Measurements from ENCODE around the gene MLXIPL. TPM values are rescaled to one million over a fixed set of nuclear protein-coding genes. Genes with fewer than 3 reads are reported as not detected.
"Not testable (repeated sequence)": the region's sequence is repeated elsewhere in the genome, so short reads cannot be mapped to it uniquely, and the experiment has no call there.

Gene MLXIPL
- total and polyA plus RNA-seq, 2 donors (not counting 3 experiments of a cell fraction or from before 2014, with no cell fraction given): not detected

DNA sequence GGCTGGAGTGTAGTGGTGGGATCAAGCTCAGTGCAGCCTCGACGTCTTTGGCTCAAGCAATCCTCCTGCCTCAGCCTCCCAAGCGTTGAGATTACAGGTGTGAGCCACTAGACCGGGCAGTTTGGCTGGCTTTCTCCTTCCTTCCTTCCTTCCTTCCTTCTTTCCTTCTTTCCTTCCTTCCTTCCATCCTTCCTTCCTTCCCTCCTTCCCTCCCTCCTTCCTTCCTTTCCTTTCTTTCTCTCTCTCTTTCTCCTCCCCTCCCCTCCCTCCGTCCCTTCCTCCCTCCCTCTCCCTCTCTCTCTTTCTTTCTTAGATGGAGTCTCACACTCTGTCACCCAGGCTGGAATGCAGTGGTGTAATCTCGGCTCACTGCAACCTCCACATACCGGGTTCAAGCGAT, 35.7 kb upstream of the MLXIPL start:
- POLR2A ChIA-PET: no interaction called here
- Histone ChIP-seq H3K79me2 (ENCODE audit: control insufficient read depth, insufficient read depth, low read length) (no peaks in the 10 kb centered on the region), H3K4me3 (replicated peaks in 1 of 3; ENCODE audit: insufficient read depth in 1 of 3, low read depth in 1 of 3, low read length in 3 of 3) (no peak overlapping the region), H3K36me3 (ENCODE audit: control insufficient read depth in 2 of 2, extremely low read depth in 1 of 2, insufficient read depth in 2 of 2, low read length in 2 of 2) (no peaks in the 10 kb centered on the region), H3K27me3 (ENCODE audit: control insufficient read depth in 2 of 2, insufficient read depth in 2 of 2, low read length in 2 of 2) (peaks cover 0 to 2% of the 10 kb centered on the region in 2 experiments), H2AFZ (ENCODE audit: low read depth, low read length) (no peak overlapping the region), H3K9me1 (replicated peaks; ENCODE audit: control insufficient read depth, extremely low read depth, insufficient read depth, low read length) (no peaks in the 10 kb centered on the region), H3K9ac (replicated peaks; ENCODE audit: extremely low read depth, insufficient read depth, low read length) (no peak overlapping the region), H3K4me2 (ENCODE audit: insufficient read depth, low read length) (no peak overlapping the region), H3K4me1 (ENCODE audit: control insufficient read depth, extremely low read depth, insufficient read depth, low read length) (no peaks in the 10 kb centered on the region), H3K27ac (ENCODE audit: insufficient read depth, low read depth, low read length) (no peak overlapping the region), H4K20me1 (replicated peaks; ENCODE audit: control insufficient read depth, extremely low read depth, insufficient read depth, low read length) (no peaks in the 10 kb centered on the region), H3K9me3 (replicated peaks; ENCODE audit: control insufficient read depth, insufficient read depth, low read length) (no peaks in the 10 kb centered on the region)
- dilution Hi-C loops (cut with MboI; ENCODE audit: extremely low pct_ligation_motif_present, low sequenced_read_pairs) (no loop called here), intact Hi-C loops (cut with micrococcal nuclease) (no loop called here)
- BruUV-seq (replicated peaks): no TSS peak
- TF ChIP-seq JUN (IDR thresholded peaks at IDR 0.05; ENCODE audit: borderline replicate concordance, insufficient read depth, insufficient read length, low read depth) (no peak), POLR2AphosphoS5 (IDR thresholded peaks at IDR 0.05; ENCODE audit: insufficient read depth, low read depth, low read length) (no peak), GATA2 (IDR thresholded peaks at IDR 0.05; ENCODE audit: insufficient read depth, insufficient read length, low read depth, low read length) (no peak), POLR2A (IDR thresholded peaks at IDR 0.05; ENCODE audit: low read depth, low read length) (no peak), EZH2 (IDR thresholded peaks at IDR 0.05; ENCODE audit: borderline replicate concordance, low read depth, low read length, severe bottlenecking) (no peak), FOS (IDR thresholded peaks at IDR 0.05; ENCODE audit: borderline replicate concordance, insufficient read depth, low read length) (no peak), MYC (IDR thresholded peaks at IDR 0.05; ENCODE audit: low read depth, low read length) (no peak)
- TF ChIP-seq, protein P1, sequence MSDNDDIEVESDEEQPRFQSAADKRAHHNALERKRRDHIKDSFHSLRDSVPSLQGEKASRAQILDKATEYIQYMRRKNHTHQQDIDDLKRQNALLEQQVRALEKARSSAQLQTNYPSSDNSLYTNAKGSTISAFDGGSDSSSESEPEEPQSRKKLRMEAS (IDR thresholded peaks at IDR 0.05; ENCODE audit: insufficient read depth, insufficient read length): no peak
- TF ChIP-seq, protein P2, sequence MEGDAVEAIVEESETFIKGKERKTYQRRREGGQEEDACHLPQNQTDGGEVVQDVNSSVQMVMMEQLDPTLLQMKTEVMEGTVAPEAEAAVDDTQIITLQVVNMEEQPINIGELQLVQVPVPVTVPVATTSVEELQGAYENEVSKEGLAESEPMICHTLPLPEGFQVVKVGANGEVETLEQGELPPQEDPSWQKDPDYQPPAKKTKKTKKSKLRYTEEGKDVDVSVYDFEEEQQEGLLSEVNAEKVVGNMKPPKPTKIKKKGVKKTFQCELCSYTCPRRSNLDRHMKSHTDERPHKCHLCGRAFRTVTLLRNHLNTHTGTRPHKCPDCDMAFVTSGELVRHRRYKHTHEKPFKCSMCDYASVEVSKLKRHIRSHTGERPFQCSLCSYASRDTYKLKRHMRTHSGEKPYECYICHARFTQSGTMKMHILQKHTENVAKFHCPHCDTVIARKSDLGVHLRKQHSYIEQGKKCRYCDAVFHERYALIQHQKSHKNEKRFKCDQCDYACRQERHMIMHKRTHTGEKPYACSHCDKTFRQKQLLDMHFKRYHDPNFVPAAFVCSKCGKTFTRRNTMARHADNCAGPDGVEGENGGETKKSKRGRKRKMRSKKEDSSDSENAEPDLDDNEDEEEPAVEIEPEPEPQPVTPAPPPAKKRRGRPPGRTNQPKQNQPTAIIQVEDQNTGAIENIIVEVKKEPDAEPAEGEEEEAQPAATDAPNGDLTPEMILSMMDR (IDR thresholded peaks at IDR 0.05; ENCODE audit: extremely low read depth in 1 of 2, insufficient read depth in 1 of 2, low read depth in 1 of 2, low read length in 2 of 2): no peak
- DNase-seq (ENCODE audit: low read depth, low spot score) (no peak), FAIRE-seq (no peak)
- CTCF ChIA-PET: interaction anchor here (1.0 kb wide), 1 partner anchor 53 kb away, joined by 5 read pairs; no protein-coding TSS in a partner anchor

- FAIRE-seq; H3K79me2 ChIP-seq (ENCODE audit: control insufficient read depth, insufficient read depth, low read length); BruUV-seq (replicated peaks); dilution Hi-C loops (cut with MboI; ENCODE audit: extremely low pct_ligation_motif_present, low sequenced_read_pairs); DNase-seq (ENCODE audit: low read depth, low spot score); POLR2A ChIA-PET; H3K4me1 ChIP-seq (ENCODE audit: control insufficient read depth, extremely low read depth, insufficient read depth, low read length); intact Hi-C loops (cut with micrococcal nuclease); H2AFZ ChIP-seq (ENCODE audit: low read depth, low read length); H3K9ac ChIP-seq (replicated peaks; ENCODE audit: extremely low read depth, insufficient read depth, low read length); H3K9me3 ChIP-seq (replicated peaks; ENCODE audit: control insufficient read depth, insufficient read depth, low read length); H3K36me3 ChIP-seq (ENCODE audit: control insufficient read depth in 2 of 2, extremely low read depth in 1 of 2, insufficient read depth in 2 of 2, low read length in 2 of 2); H3K9me1 ChIP-seq (replicated peaks; ENCODE audit: control insufficient read depth, extremely low read depth, insufficient read depth, low read length); H3K4me3 ChIP-seq (replicated peaks in 1 of 3; ENCODE audit: insufficient read depth in 1 of 3, low read depth in 1 of 3, low read length in 3 of 3); CTCF ChIA-PET; H4K20me1 ChIP-seq (replicated peaks; ENCODE audit: control insufficient read depth, extremely low read depth, insufficient read depth, low read length); H3K4me2 ChIP-seq (ENCODE audit: insufficient read depth, low read length); H3K27ac ChIP-seq (ENCODE audit: insufficient read depth, low read depth, low read length); H3K27me3 ChIP-seq (ENCODE audit: control insufficient read depth in 2 of 2, insufficient read depth in 2 of 2, low read length in 2 of 2): not testable (repeated sequence)
Measured at GRCh38 chr7:73655309-73655708, 31.0 kb upstream of the MLXIPL start.

Data from endothelial cell of umbilical vein (primary cell).